HG03575 (cell line): ENCODE results near the gene AP3S1.
"Not testable (repeated sequence)": the region's sequence is repeated elsewhere in the genome, so short reads cannot be mapped to it uniquely, and the experiment has no call there.

Source experiments
- ATAC-seq: cut with Tn5 transposase; IDR thresholded peaks from one replicate; pipeline ENCODE4 v1.9.1; 2021; ENCODE audit not compliant: unreplicated experiment, insufficient number of reproducible peaks, low FRiP score; ENCODE audit errors: extremely low read depth

The AP3S1 gene

GRCh38 chr5:115857626-115858349 is 16.1 kb downstream of the AP3S1 start:
- no peak for ATAC-seq

GRCh38 chr5:115858396-115858795 is 16.7 kb downstream of the AP3S1 start:
- no peak for ATAC-seq

GRCh38 chr5:115859378-115859777 is 17.6 kb downstream of the AP3S1 start:
- ATAC-seq = no peak

DNA sequence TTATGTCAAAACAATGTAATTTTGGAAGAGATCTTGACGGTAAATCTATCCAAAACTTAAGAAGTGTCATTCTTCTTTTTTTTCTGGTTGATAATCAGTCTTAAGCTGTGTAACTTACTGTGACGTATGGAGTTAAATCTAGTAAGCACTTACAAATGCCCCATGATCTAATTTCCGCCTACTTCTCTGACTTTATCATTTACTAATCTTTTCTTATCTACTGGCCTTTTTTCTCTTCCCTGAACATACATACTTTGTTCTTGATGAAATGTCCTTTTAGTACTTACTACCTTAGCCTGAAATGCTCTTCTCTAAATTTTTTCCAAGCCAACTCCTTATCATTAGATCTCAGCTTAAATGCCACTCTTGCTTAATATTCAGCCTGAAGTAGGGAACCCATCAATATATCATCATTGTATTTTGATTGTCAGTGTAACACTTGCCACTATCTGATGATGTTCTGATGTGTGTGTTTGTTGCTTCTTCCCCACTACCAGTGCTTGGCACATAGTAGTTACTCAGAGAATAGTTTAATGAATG is 27.6 kb downstream of the AP3S1 start:
- no peak for ATAC-seq

DNA sequence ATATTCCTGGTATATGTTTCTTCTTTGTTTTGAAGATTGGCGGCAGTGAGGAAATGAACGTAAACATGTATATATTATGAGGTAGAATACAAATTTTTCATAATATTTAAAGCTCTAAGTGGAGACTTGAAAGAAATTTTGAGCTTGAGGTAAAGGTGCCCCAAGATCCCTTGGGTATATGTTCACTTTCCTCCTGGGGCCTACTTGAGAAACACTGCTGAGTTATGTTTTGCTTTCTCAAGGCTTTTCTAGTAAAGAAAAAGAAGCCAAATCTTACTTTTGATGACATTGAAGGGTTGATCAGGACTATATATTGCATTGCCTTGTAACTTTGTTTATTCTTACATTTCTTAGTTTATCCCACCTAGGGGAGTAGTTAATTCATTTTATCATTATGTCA is 30.7 kb downstream of the AP3S1 start:
- no peak for ATAC-seq

GRCh38 chr5:115873392-115873791 is 31.7 kb downstream of the AP3S1 start:
- no peak for ATAC-seq

GRCh38 chr5:115875447-115875846 is 33.7 kb downstream of the AP3S1 start:
- ATAC-seq = no peak

DNA sequence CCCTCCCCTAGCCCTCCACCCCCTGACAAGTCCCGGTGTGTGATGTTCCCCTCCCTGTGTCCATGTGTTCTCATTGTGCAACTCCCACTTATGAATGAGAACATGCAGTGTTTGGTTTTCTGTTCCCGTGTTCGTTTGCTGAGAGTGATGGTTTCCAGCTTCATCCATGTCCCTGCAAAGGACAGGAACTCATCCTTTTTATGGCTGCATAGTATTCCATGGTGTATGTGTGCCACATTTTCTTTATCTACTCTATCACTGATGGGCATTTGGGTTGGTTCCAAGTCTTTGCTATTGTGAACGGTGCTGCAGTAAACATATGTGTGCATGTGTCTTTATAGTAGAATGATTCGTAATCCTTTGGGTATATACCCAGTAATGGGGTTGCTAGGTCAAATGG is 35.6 kb downstream of the AP3S1 start:
- not testable (repeated sequence) for ATAC-seq

DNA sequence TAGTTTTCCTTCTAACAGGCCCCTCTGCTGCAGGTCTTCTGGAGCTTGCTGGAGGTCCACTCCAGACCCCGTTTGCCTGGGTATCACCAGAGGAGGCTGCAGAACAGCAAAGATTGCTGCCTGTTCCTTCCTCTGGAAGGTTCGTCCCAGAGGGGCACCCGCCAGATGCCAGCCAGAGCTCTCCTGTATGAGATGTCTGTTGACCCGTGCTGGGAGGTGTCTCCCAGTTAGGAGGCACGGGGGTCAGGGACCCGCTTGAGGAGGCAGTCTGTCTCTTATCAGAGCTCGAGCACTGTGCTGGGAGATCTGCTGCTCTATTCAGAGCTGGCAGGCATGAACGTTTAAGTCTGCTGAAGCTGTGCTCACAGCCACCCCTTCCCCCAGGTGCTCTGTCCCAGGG is 40.7 kb downstream of the AP3S1 start:
- not testable (repeated sequence) for ATAC-seq

GRCh38 chr5:115884704-115885103 is 43.0 kb downstream of the AP3S1 start:
- no peak for ATAC-seq

- ATAC-seq = not testable (repeated sequence)
Measured at GRCh38 chr5:115885208-115885607, 43.5 kb downstream of the AP3S1 start.

- ATAC-seq = no peak
Measured at GRCh38 chr5:115888027-115888426, 46.3 kb downstream of the AP3S1 start.

DNA sequence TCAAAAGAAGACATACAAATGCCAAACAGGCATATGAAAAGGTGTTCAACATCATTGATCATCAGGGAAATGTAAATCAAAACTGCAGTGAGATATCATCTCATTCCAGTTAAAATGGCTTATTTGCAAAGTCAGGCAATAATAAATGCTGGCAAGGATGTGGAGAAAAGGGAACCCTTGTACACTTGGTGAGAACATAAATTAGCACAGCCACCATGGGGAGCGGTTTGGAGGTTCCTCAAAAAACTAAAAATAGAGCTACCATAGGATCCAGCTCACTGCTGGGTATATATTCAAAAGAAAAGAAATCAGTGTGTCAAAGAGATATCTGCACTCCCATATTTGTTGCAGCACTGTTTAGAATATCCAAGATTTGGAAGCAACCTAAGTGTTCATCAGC is 50.3 kb downstream of the AP3S1 start:
- ATAC-seq = no peak

- no peak for ATAC-seq
Measured at GRCh38 chr5:115894342-115894741, 52.6 kb downstream of the AP3S1 start.

DNA sequence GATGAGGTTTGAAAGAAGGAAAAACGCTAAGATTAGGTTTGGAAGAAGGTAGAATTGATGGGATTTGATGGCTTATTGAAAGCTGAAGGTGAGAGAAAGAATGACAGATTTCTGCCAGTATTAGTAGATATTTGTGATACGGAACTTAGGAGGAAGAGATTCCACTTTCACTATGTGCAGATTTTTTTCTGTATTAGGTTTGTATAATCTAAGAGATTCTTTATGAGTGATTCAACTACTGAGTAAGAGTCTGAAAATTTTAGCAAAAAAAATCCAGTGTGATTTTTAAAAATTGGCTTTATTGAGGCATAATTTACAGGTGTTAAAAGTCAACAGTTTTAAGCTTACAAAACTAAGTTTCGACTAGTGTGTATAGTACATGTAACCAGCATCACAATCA is 54.1 kb downstream of the AP3S1 start:
- no peak for ATAC-seq

- ATAC-seq = no peak
Measured at GRCh38 chr5:115898656-115899055, 56.9 kb downstream of the AP3S1 start.

- no peak for ATAC-seq
Measured at GRCh38 chr5:115907177-115907576, 65.4 kb downstream of the AP3S1 start.

- ATAC-seq = not testable (repeated sequence)
Measured at GRCh38 chr5:115913623-115914400, 72.1 kb downstream of the AP3S1 start.

- ATAC-seq = no peak
Measured at GRCh38 chr5:115920171-115920725, 78.5 kb downstream of the AP3S1 start.
